OCI-LY7 (cell line): ENCODE measurements around the gene MYT1.

Source experiments
- EZH2phosphoT487 ChIP-seq: fragments of 200-600 bp; sonication (generic); IDR thresholded peaks from 2 replicates; pipeline ENCODE4 v1.6.1; 2018; ENCODE audit warnings: low read depth, borderline replicate concordance, mild to moderate bottlenecking, mixed run types, antibody characterized with exemption, low read length, moderate library complexity, mixed read lengths
- TF ChIP-seq, protein P1 (sequence below): fragments of 200-600 bp; sonication (generic); conservative IDR thresholded peaks from 2 replicates; pipeline ENCODE4 v1.5.1; 2014; ENCODE audit warnings: mild to moderate bottlenecking, antibody characterized with exemption, low read length, moderate library complexity, mixed read lengths

DNA sequence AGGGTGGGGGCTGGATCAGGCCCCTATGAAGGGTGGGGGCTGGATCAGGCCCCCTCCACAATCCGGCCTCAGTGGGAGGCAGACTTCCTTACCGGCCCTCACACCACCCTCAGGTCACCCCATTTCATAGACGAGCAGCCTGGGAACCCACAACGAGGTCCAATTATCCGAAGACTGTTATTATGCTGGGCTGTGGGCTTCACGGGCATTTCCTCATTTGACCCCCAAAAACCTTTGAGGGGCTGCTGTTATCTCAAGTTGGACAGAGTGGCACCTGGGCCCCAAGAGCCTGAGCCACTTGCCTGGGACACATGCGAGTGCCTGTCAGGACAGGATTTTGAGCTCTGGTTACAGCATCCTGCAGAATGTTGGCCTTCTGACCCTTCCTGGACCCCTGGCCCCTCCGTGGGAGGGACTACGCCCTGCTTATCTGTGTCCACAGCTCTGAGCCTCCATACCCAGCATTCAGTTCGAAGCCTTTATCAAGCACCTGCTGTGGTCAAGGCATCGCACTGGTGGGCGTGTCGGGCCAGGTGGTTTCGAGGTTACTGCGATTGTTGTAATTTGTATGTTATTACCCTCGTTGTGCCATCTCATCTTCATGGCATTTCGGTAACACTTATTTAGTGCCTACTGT is 56.8 kb downstream of the MYT1 start:
- TF ChIP-seq, protein P1, sequence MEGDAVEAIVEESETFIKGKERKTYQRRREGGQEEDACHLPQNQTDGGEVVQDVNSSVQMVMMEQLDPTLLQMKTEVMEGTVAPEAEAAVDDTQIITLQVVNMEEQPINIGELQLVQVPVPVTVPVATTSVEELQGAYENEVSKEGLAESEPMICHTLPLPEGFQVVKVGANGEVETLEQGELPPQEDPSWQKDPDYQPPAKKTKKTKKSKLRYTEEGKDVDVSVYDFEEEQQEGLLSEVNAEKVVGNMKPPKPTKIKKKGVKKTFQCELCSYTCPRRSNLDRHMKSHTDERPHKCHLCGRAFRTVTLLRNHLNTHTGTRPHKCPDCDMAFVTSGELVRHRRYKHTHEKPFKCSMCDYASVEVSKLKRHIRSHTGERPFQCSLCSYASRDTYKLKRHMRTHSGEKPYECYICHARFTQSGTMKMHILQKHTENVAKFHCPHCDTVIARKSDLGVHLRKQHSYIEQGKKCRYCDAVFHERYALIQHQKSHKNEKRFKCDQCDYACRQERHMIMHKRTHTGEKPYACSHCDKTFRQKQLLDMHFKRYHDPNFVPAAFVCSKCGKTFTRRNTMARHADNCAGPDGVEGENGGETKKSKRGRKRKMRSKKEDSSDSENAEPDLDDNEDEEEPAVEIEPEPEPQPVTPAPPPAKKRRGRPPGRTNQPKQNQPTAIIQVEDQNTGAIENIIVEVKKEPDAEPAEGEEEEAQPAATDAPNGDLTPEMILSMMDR = no peak
- TF ChIP-seq EZH2phosphoT487 = no peak
